Ascending aorta (tissue), 2 donors: Measurements from ENCODE around the gene TAB2. TPM values are rescaled to one million over a fixed set of nuclear protein-coding genes. Genes with fewer than 3 reads are reported as not detected.

ENCODE experiments used
- DNase-seq, 2 donors: peaks; one replicate each; pipeline ENCODE4 v3.0.0-alpha.2; 2019; ENCODE audit warnings: low spot score in 2 of 2
- H3K27ac ChIP-seq, 2 donors: fragments of 200-600 bp; sonication (generic); one replicate each; pipeline ENCODE4 v1.5.1; 2016 to 2017; ENCODE audit warnings: mild to moderate bottlenecking in 1 of 2
- H3K27me3 ChIP-seq: fragments of 200-600 bp; sonication (generic); one replicate; pipeline ENCODE4 v1.5.1; 2017
- H3K36me3 ChIP-seq, 2 donors: fragments of 200-600 bp; sonication (generic); one replicate each; pipeline ENCODE4 v1.5.1; 2016
- H3K4me1 ChIP-seq, 2 donors: fragments of 200-600 bp; sonication (generic); one replicate each; pipeline ENCODE4 v1.5.1; 2016 to 2017; ENCODE audit warnings: mild to moderate bottlenecking in 1 of 2
- H3K4me3 ChIP-seq, 2 donors: fragments of 200-600 bp; sonication (generic); one replicate each; pipeline ENCODE4 v1.5.1; 2016 to 2017; ENCODE audit warnings: mild to moderate bottlenecking in 1 of 2
- H3K9me3 ChIP-seq, 2 donors: fragments of 200-600 bp; sonication (generic); one replicate each; pipeline ENCODE4 v1.5.1; 2016
- CTCF ChIP-seq, 3 experiments: fragments of 200-600 bp in 2 of 3; fragments of 450-650 bp in 1 of 3; sonication (generic) in 2 of 3; IDR thresholded peaks; one replicate each; pipeline ENCODE4 v1.5.1; 2016 to 2019; ENCODE audit warnings: antibody characterized with exemption in 3 of 3, mild to moderate bottlenecking in 1 of 3, moderate library complexity in 1 of 3
- intact Hi-C: fragments of 100-400 bp; cut with DNase I; formaldehyde crosslinking; loops from one replicate; pipeline ENCODE4 v1.15.1; 2023
- total RNA-seq: library from RNA; depleted of rRNA; stranded (reverse); fragments of >200 nt; gene quantifications from one replicate; pipeline ENCODE4 v1.1.0, GENCODE V29; 2016

TAB2 gene
- total RNA-seq, 1 donor from 2014 or later = 55.2 TPM

- no peak for TF ChIP-seq CTCF (IDR thresholded peaks at IDR 0.05)
- Histone ChIP-seq H3K36me3 (peaks cover 24 to 33% of the 10 kb centered on the region in 2 donors), H3K27ac (no peak within 1 kb of the TSS), H3K9me3 (no peaks in the 10 kb centered on the region), H3K27me3 (no peaks in the 10 kb centered on the region), H3K4me3 (no peak within 1 kb of the TSS), H3K4me1 (no peaks in the 10 kb centered on the region)
- intact Hi-C loops = loop anchor here (5.0 kb wide), 1 partner anchor 83 kb away; the partner anchor contains the start of gene TAB2
- no peak for DNase-seq
Observed at GRCh38 chr6:149400050-149400449, 82.5 kb downstream of the TAB2 start, which contains the start of gene SUMO4. TSS of gene SUMO4 (plus strand) at chr6:149400262. CDS start at chr6:149400392, 130 bp downstream.

GRCh38 chr6:149403534-149403933, 86.0 kb downstream of the TAB2 start:
- no peaks in the 10 kb centered on the region for H3K27me3 ChIP-seq
- no peak overlapping the region for H3K27ac ChIP-seq
- no peaks in the 10 kb centered on the region for H3K9me3 ChIP-seq
- intact Hi-C loops = loop anchor here (5.0 kb wide), 1 partner anchor 86 kb away; the partner anchor contains the start of gene TAB2
- no peak for TF ChIP-seq CTCF (IDR thresholded peaks at IDR 0.05)
- peaks cover 25 to 31% of the 10 kb centered on the region in 2 donors for H3K36me3 ChIP-seq
- DNase-seq = no peak
- no peak overlapping the region for H3K4me3 ChIP-seq
- no peaks in the 10 kb centered on the region for H3K4me1 ChIP-seq

DNA sequence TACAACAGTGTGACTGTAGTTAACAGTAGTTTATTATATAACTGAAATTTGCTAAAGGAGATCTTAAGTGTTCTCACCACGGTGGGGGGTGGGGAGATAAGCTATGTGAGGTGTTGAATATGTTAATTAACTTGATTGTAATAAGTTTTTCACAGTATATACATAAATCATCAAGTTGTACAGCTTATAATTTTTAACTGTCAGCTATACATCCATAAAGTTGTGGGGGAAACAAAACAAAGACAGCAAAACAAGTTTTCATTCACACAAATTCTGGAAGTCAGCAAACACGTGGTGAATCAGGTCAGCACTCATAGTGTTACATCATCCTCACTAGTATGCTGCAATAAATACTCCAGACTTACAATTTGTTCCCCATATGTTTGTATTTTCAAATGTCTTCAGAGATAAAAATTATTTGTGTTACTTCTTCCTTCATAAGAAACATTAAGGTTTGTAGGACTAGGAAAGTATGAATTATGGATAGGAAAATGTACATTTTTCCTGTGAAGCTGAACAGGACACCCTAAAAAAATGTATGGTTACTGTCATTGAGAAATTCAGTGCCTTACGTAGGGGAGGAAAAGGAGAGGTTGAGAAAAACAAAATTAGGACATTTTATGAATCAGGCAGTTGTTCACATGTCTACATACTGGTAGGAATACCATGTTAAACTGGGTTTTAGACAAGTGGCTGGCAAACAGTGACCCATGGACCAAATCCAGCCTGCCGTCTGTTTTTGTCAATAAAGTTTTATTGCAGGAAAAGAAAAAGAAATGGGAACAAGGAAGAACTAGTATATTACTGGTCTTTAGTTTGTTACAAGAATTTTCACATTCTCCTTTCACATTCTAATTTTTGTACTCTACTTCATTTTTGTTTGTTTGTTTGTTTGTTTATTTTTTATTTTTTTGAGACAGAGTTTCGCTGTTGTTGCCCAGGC, 88.6 kb downstream of the TAB2 start:
- intact Hi-C loops = no loop called here
- peaks cover 17 to 18% of the 10 kb centered on the region in 2 donors for H3K36me3 ChIP-seq
- no peak for DNase-seq
- no peak overlapping the region for H3K4me3 ChIP-seq
- H3K4me1 ChIP-seq = no peaks in the 10 kb centered on the region
- no peaks in the 10 kb centered on the region for H3K27me3 ChIP-seq
- TF ChIP-seq CTCF (IDR thresholded peaks at IDR 0.05) = no peak
- H3K27ac ChIP-seq = no peak overlapping the region
- no peaks in the 10 kb centered on the region for H3K9me3 ChIP-seq

GRCh38 chr6:149409617-149410016, 92.1 kb downstream of the TAB2 start:
- no peak for DNase-seq
- TF ChIP-seq CTCF (IDR thresholded peaks at IDR 0.05) = no peak
- no peak overlapping the region for H3K27ac ChIP-seq
- H3K27me3 ChIP-seq = no peaks in the 10 kb centered on the region
- H3K9me3 ChIP-seq = no peaks in the 10 kb centered on the region
- H3K36me3 ChIP-seq = peaks cover 13 to 25% of the 10 kb centered on the region in 2 donors
- H3K4me3 ChIP-seq = no peak overlapping the region
- intact Hi-C loops = no loop called here
- no peaks in the 10 kb centered on the region for H3K4me1 ChIP-seq

DNA sequence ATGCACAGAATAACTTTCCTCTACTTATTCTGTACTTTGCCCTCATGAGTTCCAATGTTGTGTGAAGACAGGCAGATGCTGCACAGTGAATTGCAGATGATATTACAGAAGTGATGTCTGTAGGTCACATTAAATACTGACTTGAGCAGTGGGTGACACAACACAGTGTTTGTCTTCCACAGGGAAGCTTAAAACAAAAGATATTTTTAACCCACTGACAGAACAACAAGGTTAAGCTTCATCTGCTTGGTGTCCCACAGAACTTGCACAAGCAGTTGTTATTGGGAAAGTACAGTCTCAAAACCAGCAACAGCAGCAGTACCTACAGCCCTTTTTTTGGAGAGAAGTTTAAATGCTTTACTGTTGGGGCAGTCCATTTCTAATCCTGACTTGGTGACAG, 93.0 kb downstream of the TAB2 start:
- intact Hi-C loops = no loop called here
- Histone ChIP-seq H3K27me3 (no peaks in the 10 kb centered on the region), H3K36me3 (peaks cover 13 to 25% of the 10 kb centered on the region in 2 donors), H3K27ac (no peak overlapping the region), H3K4me3 (no peak overlapping the region), H3K4me1 (no peaks in the 10 kb centered on the region), H3K9me3 (no peaks in the 10 kb centered on the region)
- TF ChIP-seq CTCF (IDR thresholded peaks at IDR 0.05) = no peak
- no peak for DNase-seq
